GM10248 (cell line): ENCODE data around the gene FKBP2.
A peak's percentile ranks its signal among the peaks of the same experiment; 100 is the strongest.

Experiments
- CTCF ChIA-PET: fragments of 300-600 bp; sonication (Branson Sonifier 250); formaldehyde crosslinking; extraction: SDS; loops from one replicate; lab custom pipeline; 2021; ENCODE audit warnings: antibody characterized with exemption; lab: Yijun Ruan, JAX
- POLR2A ChIA-PET: fragments of 350-650 bp; sonication (Branson Sonifier 250); formaldehyde crosslinking; extraction: SDS; loops from one replicate; lab custom pipeline; 2020; ENCODE audit warnings: antibody characterized with exemption; lab: Yijun Ruan, JAX
- DNase-seq: peaks from one replicate; pipeline ENCODE4 v3.0.0; 2012; ENCODE audit errors: extremely low spot score
- CTCF ChIP-seq: IDR thresholded peaks from 2 replicates; pipeline ENCODE4 v1.5.1; 2012; ENCODE audit warnings: mild to moderate bottlenecking, low read depth; ENCODE audit errors: extremely low read depth, missing control alignments, control extremely low read depth

The FKBP2 gene

GRCh38 chr11:64203421-64204079 lies 37.3 kb upstream of the FKBP2 start:
- POLR2A ChIA-PET = interaction anchor here (0.9 to 2.8 kb wide), 4 partner anchors 11 to 101 kb away, joined by 3 to 17 read pairs (median 6); no protein-coding TSS in a partner anchor
- CTCF ChIA-PET = interaction anchor here (0.7 to 16.7 kb wide), 14 partner anchors 8 to 172 kb away, joined by 3 to 368 read pairs (median 18); partner anchors contain the start of genes CATSPERZ, DNAJC4, ESRRA and FKBP2
- no peak for TF ChIP-seq CTCF
- DNase-seq = no peak

- CTCF ChIA-PET = interaction anchor here (0.6 to 16.7 kb wide), 25 partner anchors 8 to 203 kb away, joined by 3 to 368 read pairs (median 6); partner anchors contain the start of genes CATSPERZ, DNAJC4, ESRRA and FKBP2
- POLR2A ChIA-PET = interaction anchor here (0.7 to 4.7 kb wide), 6 partner anchors 10 to 113 kb away, joined by 3 to 36 read pairs (median 8); partner anchors contain the start of genes FKBP2, STIP1 and TRMT112
- TF ChIP-seq CTCF = no peak
- DNase-seq = no peak
Observed at GRCh38 chr11:64204080-64204440, 36.8 kb upstream of the FKBP2 start.

- TF ChIP-seq CTCF = peak; percentile 84
- ChIA-PET CTCF (interaction anchor here (0.6 to 16.7 kb wide), 26 partner anchors 9 to 204 kb away, joined by 3 to 368 read pairs (median 6); partner anchors contain the start of genes BAD, CATSPERZ, DNAJC4 and ESRRA), POLR2A (interaction anchor here (0.5 to 4.7 kb wide), 9 partner anchors 13 to 1373 kb away, joined by 3 to 36 read pairs (median 6); partner anchors contain the start of genes FKBP2, NUDT22, STIP1 and STX5)
- peak; percentile 83 for DNase-seq
Observed at GRCh38 chr11:64204464-64204989, 36.4 kb upstream of the FKBP2 start.

GRCh38 chr11:64206457-64207255 lies 34.2 kb upstream of the FKBP2 start, which contains the start of gene FERMT3:
Gene FERMT3, plus strand, starts transcription at chr11:64206721. Its CDS starts 644 bp downstream, at chr11:64207365.
- TF ChIP-seq CTCF = no peak
- POLR2A ChIA-PET = interaction anchor here (1.6 to 4.7 kb wide), 7 partner anchors 10 to 98 kb away, joined by 8 to 36 read pairs (median 10); partner anchors contain the start of genes FKBP2, NUDT22, STIP1 and TRPT1
- CTCF ChIA-PET = interaction anchor here (1.2 to 16.7 kb wide), 12 partner anchors 11 to 206 kb away, joined by 3 to 368 read pairs (median 24); partner anchors contain the start of genes CATSPERZ, DNAJC4, ESRRA and FKBP2
- DNase-seq = peak; percentile 70

GRCh38 chr11:64207256-64208085 lies 33.4 kb upstream of the FKBP2 start:
- ChIA-PET POLR2A (interaction anchor here (0.6 to 4.7 kb wide), 10 partner anchors 10 to 97 kb away, joined by 4 to 36 read pairs (median 8); partner anchors contain the start of genes FKBP2, NUDT22, STIP1 and TRPT1), CTCF (interaction anchor here (1.2 to 16.7 kb wide), 7 partner anchors 16 to 207 kb away, joined by 4 to 368 read pairs (median 24); partner anchors contain the start of genes CATSPERZ, DNAJC4, ESRRA and FKBP2)

More at GRCh38 chr11:64207256-64208085, 33.4 kb upstream of the FKBP2 start:
- no peak for TF ChIP-seq CTCF
- peak; percentile 91 for DNase-seq
